COR-L47 (cell line): ENCODE data around the gene PCED1B.
"Not testable (repeated sequence)": the region's sequence is repeated elsewhere in the genome, so short reads cannot be mapped to it uniquely, and the experiment has no call there.

Experiments
- DNase-seq: peaks from one replicate; lab custom pipeline; 2025; lab: John Stamatoyannopoulos, UW

Gene PCED1B

DNA sequence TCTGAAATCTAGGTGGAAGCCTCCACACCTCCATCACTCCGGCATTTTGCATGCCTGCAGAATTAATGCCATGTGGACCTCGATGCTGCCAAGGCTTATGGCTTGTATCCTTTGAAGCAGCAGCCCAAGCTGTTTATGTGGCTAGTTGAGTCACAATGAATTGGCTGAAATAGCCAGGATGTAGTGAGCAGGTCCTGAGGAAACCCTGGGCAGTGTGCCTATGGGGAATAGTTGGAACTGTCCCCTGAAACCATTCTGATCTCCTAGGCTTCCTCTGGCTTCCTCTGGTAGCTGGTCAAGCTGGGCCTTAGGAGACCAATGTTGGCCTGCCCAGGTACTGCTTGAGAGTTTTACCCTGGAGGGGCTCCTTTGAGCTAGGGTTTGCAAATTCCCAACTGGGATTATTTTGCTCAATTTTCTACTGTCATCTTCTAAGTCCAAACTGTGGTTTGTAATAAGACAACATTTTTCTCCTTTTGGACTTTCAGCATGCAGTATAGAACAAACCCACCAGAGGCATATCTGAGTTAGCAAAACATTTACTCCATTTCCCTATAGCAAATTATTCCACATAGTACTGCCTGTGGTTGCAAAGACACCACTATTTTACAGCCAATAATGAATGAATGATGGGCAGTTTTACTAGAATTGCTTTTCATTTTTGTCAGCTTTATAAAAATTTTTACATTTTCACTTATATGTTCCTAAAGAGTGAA, 85.5 kb downstream of the PCED1B start:
- DNase-seq: no peak

DNA sequence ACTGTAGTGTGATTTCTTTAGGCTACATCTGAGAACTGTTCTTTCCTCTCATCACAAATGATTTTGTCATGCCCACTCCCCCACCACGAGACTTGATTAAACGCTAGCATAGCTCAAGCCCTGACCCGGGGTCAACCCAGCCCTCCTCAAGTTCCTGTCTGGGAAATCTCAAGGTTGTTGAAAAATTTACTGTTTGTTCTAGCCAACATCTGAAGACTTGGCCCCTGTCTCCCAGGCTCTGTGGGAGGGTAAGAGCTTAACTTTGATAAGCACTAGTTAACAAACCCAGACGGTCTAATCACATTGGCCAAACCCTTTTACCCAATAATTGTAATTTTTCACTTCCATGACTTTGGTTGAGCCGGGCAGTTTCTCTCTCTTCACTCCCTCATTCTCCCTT, 86.5 kb downstream of the PCED1B start:
- DNase-seq: no peak

DNA sequence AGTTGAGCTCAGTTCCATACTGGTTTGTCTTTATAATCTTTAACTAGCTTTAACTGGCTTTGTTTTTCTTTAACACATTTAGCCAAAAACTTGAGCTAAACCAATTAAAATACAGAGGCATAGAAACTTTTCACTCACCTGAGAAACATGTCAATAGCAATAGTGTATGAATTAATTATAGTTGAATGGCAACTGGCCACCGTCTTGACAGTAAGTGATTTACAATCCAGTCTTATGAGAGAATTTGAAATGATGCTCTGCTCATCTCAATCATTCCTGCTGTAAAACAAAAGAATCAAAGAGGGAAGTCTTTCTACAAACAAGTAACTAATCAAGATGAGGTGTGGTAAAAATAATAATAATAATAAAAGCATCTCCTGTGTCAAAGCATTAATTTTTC, 86.9 kb downstream of the PCED1B start:
- DNase-seq: no peak

DNA sequence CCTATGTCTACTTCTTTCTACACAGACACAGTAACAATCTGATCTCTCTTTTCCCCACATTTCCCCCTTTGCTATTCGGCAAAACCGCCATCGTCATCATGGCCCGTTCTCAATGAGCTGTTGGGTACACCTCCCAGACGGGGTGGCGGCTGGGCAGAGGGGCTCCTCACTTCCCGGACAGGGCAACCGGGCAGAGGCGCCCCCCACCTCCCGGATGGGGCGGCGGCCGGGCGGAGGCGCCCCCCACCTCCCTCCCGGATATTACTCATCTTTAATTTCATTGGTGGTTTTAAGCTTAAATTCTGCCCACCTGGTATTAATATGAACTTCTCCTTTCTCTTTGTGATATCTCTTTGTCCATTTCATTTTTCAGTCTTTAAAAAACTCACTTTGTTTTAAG, 90.9 kb downstream of the PCED1B start:
- not testable (repeated sequence) for DNase-seq

DNA sequence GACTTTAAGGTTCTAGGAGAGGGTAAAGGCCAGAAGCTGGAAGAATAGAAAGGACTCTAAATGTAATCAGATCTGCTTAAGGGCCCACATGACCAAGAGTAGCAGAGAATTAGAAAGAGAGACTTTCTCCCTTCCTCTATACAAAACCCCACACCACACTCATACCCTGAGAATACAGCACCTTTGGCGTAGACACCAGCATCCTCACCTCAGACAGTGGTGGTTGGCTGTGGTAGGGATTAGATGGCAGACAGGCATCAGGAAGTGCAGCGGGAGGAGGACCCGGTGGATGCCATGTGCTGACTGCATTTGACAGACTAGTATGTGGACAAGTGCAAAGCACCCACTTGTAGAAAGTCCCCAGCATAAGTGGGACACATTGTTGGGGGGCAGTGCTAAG, 98.6 kb downstream of the PCED1B start:
- no peak for DNase-seq

DNA sequence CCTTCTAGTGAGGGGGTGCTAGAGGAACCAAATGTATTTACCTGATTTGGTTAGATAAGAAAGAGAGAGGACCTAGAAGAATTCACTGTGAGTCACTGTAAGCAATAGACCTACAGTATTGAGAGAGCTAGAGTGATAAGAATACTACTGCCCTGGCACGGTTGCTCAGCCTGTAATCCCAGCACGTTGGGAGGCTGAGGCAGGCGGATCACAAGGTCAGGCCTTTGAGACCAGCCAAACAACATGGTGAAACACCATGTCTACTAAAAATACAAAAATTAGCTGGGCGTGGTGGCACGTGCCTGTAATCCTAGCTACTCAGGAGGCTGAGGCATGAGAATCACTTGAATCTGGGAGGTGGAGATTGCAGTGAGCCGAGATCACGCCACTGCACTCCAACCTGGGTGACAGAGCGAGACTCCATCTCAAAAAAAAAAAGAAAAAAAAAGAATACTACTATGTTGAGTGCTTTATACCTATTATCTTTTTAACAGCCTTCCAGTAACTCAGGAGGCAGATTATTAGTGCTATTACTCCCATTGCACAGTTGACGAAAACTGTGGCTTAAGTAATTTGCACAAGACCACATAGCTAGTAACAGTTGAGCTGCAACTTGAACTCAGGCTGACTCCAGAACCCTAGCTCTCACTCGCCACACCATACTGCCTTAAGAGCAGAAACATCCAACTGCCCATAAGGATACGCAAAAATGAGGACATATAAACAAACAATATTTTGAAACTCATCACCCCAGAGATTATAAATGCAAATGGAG, 102.9 kb downstream of the PCED1B start:
- DNase-seq: not testable (repeated sequence)

DNA sequence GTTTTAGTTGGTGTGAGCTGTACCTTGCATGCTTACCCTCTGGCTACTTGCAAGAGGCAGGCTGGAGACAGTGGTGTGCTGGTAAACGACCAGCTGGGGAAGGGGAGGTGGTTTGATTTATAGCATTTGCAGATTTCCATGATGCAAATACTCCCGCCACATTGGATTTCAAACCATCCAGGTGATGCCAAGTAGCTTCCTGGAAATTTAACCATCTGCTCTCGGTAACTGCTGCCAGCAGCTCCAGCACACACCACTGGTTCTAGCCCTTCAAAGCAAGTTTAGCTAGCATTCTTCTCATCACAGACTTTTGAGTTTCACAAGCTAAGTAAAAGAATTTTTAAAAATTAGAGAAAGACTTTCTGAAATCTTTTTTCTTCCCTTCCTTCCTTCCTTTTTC, 104.8 kb downstream of the PCED1B start:
- no peak for DNase-seq

DNA sequence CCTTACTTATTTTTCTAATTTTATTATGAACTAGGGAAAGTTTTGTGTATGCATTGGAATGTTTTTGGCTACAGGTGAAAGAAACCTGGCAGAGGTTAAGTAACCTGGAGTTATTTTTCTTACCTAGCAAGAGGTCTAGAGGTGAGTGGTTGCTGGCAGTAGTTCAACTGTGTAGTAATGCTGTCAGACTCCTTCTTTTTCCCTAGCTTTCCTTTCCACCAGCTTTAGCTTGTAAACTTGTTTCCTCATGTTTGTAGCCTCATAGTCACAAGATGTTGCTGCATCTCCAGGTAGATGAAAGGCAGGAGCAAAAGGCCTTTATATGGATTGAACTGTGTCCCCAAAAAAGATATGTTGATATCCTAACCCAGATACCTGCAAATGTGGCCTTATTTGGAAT, 105.4 kb downstream of the PCED1B start:
- no peak for DNase-seq

DNA sequence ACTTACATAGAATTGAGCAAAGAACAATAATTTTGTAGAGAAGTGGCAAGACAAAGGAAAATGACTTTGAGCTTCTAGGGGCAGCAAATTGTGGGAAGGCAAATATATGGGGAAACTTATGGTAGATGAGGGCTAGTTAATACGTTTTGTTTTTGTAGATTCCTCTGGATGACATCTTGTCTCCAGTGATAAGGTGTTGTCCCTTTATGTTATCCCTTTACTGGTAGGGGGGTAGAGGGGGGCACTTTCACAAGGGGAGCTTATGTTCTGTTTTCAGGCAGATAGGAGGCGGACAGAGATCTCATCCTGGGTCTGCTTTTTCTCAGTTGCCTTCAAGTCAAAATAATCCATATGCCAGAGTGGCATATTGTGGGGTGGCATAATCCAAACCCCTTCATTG, 106.8 kb downstream of the PCED1B start:
- no peak for DNase-seq

DNA sequence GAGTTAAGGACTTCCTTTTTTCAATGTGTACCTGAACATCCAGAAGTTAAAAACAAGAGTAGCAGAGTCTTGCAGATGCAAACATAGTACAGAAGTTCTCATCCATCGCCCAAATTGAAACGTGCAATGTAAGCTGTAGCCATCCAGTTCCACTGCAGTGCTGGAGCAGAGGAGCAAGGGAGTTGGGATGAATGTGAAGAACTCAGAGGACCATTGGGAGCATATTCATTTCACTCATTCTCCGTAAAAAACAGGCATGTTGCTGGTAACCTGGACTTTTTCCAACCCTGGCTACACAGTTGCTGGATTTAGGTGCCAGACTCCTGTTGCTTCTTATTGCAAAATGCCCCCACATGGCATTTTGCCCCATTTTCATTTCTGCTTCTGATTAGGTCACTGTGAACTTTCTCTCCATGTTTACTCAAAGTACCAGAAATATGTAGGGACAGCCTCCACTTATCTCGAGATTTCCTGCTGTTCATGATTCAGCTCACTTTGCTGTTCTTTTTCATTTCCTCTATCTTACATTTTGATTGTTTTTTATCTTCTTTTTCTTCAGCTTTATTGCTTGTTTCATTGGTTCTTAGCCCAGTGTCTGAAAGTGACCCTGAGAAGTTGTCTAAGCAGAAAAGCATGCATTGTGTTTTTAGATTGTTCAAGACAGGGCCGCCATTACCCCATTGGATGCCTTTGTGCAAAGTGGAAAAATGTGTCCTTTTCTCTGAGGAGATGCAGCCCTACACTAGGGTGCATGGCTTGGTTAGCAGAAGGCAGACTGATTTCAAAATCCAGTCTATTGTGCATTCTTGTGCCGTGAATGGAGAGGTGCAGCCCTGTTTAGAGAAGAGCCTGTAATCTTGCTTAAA, 109.4 kb downstream of the PCED1B start:
- no peak for DNase-seq

DNA sequence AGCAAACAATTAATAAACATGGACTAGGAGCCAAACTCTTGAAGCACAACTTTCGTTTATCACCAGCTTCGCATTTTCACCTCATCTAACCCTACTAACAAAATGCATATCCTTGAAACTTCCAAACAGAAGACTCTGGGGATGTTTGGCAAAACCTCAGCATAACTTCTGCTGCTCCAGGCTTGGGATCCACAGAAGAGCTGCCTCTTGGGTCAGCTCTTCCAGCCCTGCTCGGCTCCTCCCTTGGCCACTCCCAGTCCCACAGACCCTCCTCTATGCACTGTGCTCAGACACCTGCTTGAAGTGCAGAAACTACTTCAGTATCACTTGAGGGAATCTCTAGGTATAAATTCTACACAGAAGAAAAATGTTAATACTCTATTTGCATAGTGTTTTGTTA, 110.3 kb downstream of the PCED1B start:
- DNase-seq: no peak

DNA sequence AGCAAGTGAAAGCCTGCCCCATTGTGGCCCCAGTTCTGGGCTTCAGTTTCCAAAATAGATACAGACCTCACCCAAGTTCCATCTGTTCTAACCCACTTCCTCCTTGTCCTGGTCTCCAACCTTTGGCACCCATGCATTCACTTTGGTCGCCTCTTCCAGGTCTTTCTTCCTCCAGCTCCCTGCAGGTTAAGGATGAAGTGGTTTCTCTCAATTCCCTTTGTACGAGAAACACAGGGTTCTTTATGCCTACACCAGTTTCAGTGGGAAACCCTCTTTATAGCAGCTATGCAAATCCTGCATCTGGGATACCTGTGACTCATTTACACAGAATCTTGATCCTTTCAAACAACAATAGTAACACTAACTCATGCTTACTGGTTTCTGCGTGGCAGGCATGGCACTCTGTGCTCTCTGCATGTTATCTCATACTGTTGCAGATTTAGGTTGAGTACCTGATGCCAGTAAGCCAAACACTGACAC, 110.9 kb downstream of the PCED1B start:
- no peak for DNase-seq

DNA sequence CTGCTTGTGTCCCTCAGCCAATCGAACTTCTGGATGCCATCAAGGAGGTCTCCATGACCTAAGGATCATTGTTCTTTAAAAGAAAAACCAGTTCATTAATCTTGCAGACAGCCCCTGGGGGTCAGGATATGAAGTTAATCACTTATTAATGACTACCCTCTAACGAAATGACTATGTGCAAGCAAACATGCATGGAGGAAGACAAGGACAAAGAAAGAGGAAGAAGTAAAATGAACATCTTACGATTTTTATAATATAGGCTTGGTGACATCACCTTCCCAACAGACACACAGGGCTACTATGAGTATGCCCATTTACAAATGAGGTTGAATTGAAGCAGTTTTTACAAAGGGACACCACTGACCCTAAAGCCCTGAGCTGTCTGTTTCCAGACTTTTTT, 111.5 kb downstream of the PCED1B start:
- DNase-seq: no peak

DNA sequence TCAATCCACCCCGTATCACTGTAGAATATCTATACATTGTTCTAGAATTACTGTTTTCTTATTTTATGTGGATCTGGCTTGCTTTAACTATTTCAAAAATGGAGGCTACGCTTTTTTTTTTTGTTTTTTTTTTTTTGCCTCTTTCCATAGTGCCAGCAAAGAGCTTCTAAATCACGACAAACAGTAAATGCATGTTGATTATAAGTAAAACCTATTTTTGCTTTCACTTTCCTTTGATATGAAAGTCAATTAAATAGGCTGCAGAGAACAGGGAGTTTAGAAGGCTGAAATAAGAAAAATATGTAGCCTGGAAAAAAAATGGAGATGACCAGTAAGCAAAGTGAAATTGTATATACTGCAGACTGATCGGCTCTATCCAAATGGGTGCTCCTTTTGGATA, 112.6 kb downstream of the PCED1B start:
- no peak for DNase-seq

DNA sequence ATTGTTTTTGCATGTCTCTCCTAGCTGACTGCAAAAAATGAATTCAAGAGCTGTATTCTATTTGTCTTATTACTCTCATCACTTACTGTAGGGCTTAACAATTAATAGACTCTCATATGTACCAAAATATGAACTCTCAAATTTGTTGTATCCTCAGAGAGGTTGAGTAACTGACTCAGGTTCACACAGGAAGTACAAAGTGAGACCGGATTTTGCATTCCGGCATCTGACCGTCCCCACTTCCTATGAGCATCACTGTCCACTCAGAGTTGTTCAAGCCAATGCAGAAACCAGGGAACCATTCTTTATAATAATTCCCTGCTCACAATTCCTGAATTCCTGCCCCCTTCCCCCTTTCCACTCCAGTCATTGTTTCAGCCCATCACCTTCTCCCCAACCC, 113.6 kb downstream of the PCED1B start:
- DNase-seq: no peak

DNA sequence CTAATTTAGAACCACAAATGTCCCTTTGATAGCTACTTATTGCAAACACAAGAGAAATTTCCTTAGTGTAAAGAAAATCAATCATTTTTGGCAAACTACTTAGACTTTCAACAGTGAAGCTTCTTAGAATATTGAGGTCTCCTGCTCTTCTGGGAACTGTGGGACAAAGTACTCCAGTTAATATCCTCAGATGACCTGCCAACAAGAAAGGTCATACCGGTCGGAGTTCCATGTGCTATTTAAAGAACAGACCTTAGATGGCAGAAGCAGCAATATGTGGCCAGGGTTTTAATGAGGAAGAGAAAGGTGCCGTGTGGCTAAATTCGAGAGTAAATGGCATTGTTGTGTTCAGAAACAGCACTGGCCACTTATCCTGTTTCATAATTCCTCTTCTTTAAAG, 115.1 kb downstream of the PCED1B start:
- DNase-seq: no peak

DNA sequence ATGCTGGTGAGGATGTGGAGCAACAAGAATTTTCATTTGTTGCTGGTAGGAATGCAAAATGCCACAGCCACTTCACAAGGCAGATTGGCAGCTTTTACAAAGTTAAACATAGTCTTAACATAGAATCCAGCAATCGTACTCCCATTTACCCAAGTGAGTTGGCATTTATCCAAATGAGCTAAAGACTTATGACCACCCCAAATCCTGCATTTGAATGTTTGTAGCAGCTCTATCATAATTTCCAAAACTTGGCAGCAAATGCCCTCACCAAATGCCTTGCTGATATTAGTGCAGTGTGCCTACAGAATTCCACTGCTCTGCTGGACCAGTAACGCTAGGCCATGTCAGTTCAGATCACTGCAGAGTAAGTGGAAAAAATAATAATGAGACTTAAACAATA, 121.0 kb downstream of the PCED1B start:
- DNase-seq: no peak

DNA sequence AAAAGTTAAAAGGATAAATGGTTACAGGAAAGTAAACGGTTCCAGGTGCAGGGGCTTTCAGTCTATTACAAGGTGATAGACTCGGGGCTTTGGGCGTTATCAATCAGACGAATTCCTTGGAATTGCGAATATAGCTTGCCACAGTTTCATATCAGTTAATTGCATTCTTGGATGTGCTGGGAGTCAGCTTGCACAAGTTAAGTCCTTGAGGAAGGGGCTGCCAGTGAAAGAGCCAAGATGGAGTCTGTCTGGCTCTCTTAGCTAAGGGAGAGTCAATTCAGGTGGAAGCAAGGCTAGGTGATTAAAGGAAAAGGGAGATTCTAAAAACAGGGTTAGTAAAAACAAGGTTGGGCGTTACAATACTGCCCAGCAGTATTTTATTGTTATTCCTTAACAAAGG, 121.8 kb downstream of the PCED1B start:
- not testable (repeated sequence) for DNase-seq

DNA sequence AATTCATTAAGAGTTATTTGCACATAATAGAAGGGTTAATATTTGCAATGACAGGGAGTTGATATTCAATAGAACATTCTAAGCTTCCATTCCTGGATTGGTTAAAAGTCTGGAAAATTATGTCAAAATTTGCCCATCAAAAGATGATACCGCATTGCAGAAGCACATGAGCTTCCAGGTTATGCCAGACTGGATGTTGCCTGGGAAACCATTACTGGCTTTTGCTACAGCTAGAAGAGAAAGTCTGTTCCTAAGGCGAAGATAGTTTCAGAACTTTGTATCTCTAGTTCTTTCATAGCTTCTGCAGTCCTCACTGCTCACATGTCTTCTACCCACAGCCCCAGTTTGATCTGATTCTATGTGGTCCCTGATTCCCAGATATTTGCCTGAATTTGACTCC, 122.8 kb downstream of the PCED1B start:
- DNase-seq: no peak

DNA sequence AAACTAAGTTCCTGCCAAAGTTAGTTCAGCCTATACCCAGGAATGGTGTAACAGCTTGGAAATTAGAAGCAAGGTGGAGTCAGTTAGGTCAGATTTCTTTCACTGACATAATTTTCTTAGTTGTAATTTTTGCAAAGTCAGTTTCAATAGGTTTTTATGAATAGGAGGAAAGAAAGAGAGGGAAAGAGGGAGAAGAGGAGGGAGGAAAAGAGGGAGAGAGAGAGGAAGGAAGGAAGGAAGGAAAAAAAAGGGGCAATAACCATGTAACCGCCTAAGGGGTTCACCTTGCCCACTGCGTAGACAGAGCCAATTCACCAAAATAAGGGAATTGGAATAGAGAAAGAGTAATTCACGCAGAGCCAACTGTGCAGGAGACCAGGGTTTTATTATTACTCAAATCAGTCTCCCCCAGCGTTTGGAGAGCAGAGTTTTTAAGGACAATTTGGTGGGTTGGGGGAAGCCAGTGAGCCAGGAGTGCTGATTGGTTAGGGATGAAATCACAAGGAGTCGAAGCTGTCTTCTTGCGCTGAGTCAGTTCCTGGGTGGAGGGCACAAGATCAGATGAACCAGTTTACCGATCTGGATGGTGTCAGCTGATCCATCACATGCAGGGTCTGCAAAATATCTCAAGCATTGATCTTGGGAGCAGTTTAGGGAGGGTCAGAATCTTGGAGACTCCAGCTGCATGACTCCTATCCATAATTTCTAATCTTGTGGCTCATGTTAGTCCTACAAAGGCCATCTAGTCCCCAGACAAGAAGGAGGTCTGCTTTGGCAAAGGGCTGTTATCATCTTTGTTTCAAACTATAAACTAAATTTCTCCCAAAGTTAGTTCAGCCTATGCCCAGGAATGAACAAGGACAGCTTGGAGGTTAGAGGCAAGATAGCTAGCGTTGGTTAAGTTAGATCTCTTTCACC, 126.4 kb downstream of the PCED1B start:
- DNase-seq: no peak
